HG02610 (cell line): ENCODE data around the gene PITPNM2.

Experiments used
- ATAC-seq: cut with Tn5 transposase; IDR thresholded peaks from one replicate; pipeline ENCODE4 v1.9.1; 2021; ENCODE audit warnings: mild to moderate bottlenecking, moderate library complexity; ENCODE audit not compliant: unreplicated experiment

Gene PITPNM2

DNA sequence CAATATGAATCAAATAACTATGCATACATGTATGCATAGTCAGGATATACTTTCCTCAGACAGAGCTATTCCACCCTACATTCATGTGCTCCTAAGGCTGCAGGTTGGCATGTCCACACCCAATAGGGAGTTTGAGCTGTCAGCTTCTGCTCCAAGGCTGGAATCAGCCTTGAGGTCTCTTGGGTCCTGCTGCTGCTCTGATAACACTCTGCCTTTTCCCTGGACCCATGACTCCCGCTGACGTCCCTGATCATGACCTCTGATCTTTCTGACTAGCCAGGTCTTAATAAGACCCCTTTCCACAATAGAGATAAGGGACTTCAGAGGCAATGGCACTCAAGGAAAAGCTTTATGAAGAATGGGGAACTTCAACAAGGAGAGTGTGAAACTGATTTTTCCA is 5.7 kb downstream of the PITPNM2 start:
- no peak for ATAC-seq

DNA sequence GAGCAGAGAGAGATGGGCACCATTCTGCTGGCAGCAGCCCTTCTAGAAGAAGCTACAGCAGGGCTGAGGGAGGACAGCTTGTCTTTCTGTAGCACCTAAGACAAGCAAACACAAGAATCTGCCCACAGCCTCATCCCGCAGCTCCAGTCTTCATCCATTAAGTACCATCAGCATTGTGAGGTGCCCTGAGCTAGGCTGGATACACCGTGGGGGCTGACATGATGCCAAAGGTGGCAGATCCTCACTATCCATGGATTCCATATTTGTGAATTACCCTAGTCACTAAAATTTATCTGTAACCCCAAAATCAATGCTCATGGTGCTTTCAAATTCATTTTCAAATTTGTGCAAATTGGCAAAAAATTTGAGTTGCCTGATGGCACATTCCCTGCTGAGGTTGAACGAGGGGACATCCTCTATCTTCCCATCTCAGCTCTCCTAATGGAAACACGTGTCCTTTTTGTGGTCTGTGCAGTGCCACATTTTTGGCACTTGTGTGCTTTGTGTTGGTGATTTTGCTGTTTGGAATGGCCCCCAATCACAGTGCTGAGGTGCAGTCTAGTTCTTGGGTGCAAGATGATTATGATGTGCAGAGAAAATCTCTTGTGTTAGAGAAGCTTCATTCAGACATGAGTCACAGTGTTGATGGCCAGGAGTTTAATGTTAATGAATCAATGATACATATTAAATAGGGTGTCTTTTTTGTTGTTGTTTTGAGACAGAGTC is 7.0 kb downstream of the PITPNM2 start:
- no peak for ATAC-seq

DNA sequence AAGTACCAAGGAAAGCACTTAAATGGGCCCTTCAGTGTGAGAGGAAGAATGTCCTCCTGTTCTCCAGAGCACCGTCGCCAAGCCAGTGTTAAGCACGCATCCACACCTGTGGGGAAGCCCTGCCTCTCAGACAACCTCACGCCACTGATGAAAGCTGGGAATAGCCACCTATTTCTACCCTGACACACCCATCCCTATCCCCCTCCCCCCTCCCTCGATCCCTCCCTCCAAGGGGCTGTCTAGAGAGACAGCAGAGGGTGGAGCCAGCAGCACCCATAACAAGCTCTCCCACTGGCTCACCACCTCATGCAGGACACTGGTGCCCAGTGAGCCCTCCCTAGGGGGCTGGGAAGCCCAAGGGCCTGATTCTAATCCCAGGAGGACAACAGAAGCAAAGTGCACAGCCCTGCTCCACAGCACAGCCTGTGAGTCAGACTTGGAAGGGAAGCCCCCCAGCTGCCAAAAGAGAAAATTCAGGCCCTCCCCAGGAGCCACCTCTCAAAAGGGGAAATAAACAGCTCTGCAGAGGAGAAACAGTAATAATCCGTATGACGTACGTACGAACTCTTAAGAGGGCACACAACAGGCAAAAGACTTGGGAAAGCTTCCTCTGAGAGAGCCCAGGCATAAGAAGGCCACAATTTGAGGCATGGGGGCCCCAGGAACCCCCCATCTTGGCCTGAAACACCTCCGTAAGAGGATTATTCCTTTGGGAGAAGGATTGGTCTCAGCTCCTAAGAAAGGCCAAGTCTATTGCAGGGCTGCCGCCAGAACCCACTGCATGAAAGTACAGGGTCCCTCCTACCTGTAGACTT is 7.8 kb downstream of the PITPNM2 start:
- no peak for ATAC-seq

DNA sequence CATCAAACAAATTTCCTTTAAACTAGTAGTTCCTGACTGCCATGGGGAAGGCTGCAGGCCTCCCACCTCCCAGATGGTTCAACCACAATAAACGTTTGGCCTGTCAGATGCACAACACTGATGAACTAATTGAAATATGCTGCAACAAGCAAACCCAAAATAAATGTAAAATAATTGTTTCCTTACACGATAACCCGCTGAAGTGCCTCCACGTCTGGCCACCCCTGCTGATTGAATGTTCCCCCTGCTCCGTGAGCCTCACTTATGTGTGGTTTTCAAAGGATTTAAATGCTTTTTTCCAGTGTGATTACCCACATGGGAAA is 8.4 kb downstream of the PITPNM2 start:
- no peak for ATAC-seq

DNA sequence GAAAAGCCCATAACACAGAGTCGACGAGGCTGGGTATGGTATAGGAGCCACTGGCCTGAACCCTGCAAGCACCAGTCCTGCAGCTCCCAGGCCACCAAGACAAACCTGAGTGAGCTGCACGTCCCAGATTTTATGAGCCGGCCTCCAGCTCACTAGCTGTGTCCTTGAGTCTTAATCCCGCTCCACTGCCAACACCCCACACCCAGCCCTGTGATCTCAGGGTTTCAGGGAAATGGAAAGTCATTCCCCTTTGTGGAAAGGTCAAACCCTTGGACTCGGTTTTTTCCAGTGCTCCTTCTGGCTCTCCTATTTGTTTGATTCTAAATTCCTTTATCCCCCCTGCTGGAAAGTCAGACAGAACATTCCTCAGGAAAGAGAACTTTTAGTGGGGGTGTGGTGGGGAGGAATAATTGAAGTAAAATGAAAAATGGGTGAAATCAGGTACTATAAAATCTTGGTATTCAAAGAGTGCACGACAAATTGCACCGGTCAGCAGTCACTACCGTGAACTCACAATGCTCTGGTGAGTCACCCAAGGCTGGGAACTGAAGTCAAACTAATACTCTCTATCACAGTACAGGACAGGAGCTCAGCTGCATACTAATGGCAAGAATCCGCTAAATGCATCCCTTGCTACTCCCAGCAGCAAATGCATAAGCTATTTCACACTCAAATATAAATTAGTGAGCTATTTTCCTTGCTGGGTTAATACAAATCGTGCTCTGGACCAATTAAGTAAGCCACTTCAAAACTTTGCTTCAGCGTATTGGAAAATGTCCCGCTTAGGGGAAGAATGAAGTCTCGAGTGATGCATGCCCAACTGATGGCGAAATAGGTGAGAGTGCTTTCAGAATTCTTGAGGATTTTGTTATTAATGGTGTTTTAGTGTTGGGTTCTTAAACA is 9.0 kb downstream of the PITPNM2 start:
- ATAC-seq: no peak

DNA sequence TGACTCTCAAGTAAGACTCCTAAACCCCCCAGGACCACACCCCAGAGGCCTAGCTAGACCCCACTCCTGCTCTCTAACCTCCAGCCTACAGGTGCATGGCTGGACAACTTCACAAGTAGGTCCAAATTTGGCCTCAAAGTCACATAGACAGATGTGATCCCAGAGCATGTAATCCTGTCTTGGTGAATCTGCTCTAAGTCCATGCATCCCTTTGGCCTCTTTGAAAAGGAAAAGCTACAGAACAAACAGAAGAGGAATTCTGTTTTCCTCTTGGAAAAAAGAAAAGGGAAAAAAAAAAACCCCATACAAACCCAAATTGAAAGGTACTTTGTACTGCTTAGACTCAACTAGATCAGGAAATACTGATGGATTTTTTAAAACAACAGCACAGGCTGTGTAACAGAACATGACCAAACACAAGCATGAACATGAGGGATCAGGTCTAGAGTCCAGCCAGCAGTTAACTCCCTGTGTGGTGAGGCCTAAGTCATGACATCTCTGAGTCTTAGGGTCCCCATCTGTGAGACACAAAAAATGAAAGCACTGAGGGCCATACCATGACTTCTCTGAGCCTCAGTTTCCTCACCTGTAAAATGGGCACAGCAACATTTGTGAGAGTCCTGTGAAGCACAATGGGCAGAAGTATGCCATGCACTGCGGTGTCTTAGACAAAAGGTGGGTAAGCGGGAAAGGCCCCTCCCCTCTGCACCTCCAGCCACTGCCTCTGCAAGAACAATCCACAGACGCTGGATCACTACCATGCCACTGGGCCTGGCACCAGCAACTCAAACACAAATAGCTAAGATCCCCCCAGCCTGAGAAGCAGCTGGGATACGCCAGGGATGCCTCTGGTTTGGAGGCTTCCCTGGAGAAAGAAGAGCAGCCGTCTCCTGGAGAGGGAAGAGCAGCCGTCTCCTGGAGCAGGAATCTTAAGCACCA is 9.9 kb downstream of the PITPNM2 start:
- ATAC-seq: no peak

DNA sequence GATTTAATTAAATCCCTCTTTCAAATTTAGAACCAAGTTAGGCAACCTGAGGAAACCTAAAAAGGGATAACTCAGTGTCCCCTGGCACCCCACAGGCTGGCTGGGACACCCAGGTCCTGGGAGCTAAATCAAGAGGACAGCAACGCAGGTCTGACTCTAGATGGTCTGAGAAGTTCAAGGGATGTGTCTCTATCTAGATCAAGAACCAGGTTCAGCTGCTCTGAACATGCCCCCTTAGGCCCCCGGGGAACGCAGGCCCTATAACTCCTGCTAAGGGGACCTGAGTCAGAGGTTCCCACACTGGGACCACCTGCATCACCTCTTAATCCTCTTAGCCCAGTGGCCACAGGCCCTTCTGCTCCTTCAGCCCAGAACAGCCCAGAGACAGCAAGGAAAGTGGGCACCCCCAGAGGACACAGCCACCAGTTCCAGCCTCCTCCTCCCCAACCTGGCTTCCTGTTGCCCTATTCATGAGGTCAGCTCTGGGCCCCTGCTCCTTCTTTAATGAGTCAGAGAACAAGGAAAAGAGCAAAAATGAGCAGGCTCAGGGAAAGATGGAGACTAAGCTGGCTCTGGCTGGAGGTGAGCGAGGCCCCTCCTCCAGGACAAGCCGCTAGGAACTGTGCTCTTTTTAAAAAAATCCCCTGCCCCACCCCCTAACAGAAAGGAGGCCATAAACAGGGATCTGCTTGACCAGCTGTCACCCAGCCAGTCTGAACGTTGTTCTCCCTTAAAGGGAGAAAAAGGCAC is 10.8 kb downstream of the PITPNM2 start:
- ATAC-seq: no peak

DNA sequence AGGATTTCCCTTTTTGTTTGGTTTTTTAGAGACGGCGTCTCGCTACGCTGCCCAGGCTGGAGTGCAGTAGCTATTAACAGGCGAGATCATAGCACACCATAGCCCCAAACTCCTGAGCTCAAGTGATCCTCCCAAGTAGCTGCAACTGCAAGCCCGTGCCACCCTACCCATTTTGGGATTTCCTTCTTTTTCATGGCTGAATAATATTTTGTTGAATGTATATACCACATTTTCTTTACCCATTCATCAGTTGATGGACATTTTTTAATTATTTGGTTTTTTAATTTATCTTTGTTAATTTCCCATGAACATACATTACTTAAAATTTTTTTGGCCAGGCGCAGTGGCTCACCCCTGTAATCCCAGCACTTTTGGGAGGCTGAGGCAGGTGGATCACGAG is 15.2 kb downstream of the PITPNM2 start:
- no peak for ATAC-seq

DNA sequence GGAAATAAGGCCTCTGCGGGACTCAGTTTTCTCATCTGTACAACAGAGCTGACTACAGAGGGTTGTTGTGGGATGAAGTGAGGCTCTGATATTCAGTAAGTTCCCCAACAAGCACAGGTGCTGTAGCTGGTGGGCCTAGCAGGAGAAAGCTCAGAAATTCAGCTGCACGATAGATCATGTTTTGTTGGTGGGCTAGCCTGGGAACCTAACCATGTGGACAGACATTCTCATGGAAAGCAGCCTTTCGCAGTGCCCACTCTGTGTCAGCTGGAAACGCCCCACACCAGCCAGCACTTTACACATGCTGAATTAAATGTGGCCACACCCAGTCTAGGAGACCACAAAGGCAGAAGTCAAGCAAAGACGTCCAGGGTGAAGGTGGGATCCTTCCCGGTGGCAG is 16.1 kb downstream of the PITPNM2 start:
- ATAC-seq: no peak

DNA sequence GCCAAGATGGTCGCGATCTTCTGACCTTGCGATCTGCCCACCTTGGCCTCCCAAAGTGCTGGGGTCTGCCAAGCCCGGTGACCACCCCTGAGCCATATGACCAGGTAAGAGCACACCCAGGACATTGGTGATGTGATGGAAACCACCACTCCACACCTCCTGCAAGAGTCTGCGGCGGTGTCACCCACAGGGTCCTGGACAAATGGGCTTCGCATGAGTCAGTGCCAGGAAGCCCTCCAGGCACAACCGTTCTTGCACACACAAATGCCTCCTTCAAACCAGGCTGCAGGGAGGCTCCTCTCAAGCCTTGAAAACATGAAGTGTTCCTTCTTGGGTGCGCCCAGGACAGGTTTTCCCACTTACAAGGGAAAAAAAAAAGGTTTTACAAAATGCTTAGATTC is 16.6 kb downstream of the PITPNM2 start:
- no peak for ATAC-seq

DNA sequence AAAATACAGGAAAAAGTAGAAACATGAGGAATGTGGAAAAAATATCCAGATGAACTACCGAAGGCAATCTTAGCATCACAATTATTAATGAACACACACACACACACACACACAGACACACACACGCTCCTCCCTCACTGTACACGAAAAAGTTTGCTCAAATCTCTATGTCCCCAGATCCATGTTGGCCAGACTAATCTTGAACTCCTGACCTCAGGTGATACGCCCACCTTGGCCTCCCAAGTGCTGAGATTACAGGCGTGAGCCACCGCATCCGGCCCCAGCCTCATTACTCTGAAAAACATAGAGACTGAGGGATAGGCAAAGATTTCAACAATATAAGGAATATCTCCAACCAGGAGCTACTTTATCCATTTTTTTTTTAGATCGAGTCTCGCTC is 17.2 kb downstream of the PITPNM2 start:
- no peak for ATAC-seq

DNA sequence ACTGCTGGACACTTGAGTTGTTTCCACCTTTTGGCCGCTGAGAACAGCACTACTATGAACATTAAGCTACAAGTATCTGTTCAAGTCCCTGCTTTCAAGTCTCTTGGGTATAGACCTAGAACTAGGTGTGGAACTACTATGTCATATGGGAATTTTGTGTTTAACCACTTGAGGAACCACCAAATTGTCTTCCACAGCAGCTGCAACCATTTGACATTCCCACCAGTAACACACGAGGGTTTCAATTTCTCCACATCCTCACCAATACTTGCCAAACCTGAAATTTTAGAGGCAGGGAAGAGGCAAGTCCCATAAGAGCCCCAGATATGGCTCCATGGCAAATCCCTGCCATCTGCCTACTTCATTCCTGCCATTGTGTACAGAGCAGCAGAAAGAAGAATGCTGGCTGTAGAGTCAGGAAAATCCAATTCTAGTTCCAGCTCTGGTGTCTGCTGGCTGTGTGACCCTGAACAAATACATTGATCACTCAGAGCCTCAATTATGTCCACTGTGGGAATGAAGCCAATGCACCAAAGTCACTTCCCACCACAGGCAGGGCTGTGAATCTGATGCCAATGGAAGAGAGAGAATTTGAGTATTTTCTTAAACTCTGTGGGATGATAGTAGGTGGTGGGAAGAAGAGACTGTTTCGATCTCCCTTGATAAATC is 17.8 kb downstream of the PITPNM2 start:
- ATAC-seq: no peak

DNA sequence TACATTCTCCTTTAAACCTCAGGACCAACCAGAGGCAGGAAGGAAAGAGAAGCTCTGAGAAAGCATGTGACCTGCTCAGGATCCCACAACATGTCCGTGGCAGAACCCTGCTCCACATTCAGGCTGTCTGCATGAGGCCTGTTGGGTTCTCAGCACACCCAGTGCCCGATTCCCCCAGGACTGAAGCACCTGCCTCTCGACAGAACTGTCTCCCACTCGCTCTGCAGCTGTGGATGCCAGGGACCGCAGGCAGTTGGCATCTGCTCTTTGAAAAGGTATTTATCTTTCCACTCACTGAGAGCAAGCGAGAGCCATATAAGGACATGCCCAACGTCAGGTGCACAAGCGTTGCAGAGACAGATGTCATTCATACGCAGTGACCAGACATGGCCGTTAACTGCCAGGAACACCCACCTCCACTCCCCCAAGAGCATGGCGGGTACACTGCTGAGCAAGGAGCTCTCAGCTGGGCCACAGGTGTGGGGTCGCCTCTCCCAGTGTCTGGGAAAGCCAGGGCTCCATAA is 18.9 kb downstream of the PITPNM2 start:
- ATAC-seq: no peak

DNA sequence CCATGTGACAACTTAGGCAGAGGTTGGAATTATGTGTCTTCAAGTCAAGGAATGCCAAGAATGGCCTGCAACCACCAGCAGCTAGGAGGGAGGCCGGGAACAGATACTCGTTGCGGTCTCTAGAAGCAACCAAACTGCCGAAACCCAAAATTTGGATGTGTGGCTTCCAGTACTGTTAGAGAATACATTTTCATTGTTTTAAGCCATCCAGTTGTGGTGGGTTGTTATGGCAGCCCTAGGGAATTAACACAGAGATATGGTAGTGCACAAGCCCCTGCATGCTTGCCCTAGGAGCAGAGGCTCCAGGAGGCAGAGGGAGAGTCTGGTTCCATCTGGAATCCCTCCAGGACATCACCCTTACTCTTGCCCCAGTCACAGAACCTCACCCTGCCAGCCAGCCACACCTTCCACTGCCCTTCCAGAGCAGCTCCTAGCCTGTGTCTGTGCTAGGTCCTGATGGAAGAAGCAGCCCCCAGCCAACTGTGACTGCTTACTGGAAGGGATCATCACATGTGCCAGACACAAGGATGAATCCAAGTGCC is 19.5 kb downstream of the PITPNM2 start:
- no peak for ATAC-seq

DNA sequence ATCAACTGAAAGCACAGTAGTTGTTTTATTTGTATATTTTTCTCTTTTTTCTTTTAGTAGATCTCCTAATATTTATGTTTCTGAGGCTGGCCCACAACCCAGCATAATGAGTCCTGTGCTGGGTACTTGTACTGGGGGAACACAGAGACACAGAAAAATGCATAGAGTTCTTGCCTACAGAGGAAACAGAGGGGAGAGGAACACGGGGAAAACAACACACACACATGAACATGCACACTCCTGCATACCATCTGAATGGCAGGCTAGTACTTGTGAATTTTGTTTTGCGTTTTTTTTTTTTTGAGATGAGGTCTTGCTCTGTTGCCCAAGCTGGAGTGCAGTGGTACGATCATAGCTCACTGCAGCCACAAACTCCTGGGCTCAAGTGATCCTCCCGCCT is 21.3 kb downstream of the PITPNM2 start:
- no peak for ATAC-seq

DNA sequence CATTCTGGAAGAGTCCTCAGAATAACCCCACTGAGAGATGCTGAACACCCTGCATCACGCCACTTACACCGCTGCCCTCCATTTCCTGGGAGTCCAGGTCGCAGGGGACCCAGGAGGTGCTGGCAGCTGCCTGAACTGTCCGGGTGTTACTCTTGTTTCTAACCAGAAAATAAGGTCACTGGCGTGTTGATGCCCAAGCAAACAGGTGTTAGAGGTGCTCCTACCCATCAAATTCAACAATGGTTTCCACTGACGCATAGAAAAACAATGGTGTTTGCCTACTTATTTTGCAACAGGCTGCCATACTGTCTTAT is 23.8 kb downstream of the PITPNM2 start:
- no peak for ATAC-seq

DNA sequence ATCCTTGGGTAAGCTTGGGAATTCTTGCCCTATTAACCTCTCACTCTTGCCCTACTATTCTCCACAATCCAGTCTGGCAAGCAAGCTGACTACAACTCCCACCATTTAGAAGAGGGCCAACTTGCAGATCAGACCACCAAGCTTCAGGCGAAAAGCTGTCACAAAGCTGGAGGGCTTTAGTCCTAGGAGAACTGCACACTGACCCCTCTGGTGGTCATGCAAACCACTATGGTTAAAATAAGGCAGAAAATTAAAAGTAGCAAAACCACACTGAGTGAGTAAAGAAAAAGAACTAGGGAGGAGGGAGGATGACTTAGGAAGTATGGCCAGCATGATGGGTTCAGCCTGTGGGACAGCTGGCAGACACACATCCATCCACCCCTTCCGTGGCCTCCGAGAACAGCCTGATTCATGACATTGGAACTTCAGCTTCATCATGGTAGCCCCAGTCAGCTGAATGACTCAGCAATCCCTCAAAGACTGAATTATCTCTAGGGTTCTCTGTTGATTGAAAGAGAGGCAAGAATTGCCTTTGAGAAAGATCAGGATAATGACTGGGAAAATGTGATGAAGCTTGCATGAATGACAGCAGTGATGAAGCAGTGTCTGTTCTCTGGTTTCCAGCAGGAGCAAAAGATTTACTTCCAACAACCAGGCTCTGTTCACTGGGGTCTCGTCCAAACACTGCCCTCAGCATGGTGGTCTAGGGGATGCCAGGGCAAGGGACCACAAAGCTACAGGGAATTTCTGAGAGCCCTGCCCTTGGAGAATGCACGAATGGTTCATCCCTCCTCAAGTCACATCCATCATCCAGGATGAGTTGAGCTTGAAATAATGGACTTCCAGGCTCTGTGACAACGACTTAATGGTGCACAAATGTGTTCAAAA is 24.4 kb downstream of the PITPNM2 start:
- ATAC-seq: no peak

DNA sequence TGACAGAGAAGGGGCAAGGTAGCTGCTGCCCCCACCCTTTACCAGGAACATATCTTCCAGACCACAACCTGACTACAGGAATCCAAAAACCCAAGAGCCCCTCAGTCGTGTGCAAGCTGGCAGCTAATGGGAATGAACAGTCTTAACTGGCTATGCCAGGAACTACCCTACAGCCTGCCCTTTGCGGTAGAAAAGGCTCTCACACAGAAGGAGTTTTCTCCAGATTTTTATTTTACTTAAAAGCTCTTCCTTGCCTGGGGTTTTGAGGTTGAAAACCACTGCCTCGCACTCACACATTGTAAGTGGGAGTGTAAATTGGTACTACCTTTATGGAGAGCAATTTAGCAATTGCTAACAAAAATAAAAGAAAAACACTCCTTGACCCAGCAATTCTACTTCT is 28.3 kb downstream of the PITPNM2 start:
- ATAC-seq: no peak
